ENCODE results near the gene STIMATE.

DNA sequence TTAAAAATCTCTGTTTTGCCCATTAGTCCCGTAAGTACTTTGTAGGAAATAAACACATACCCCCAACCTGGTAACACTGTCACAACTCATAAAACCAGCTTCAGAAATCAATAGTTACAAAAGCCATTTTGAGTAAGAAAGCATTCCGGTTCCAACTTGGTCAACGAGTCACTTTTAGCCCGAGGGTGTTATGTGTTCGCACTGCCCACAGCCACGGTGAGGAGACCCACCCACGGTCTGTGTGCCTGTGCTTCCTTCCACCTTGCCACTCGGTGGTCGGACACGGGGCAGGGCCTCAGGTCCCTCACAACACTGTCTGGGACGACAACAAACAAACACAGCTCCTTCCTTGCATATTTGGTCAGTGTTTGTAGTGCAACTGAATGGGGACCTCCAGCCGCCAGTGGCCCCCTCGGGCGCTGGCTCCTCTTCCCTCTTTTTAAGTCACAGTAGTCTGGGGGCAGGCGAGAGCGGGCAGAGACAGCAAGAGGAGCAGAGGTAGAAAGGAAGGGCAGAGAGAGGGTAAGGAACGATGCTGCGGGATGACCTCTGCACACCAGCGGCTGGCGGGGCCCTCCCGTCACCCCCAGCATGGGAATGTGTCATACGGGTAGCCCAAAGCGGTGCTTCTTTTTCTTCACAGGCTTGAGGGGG lies 57.3 kb downstream of the STIMATE start:
- TF ChIP-seq POLR2A (IDR thresholded peaks at IDR 0.05) = no peak
- TF ChIP-seq CTCF (IDR thresholded peaks at IDR 0.05 in 4 of 5, conservative IDR thresholded peaks at IDR 0.05 in 1 of 5) = no peak

Measured in gastrocnemius medialis (tissue), 4 donors.